Thymus (tissue), 11 donors: ENCODE data around the gene CPEB4. TPM values are rescaled to one million over a fixed set of nuclear protein-coding genes. Genes with fewer than 3 reads are reported as not detected.

Experiments used
- DNase-seq, 9 donors: peaks; one replicate each; pipeline ENCODE4 v3.0.0-alpha.2; 2013; ENCODE audit warnings: low spot score in 9 of 9, low read depth in 6 of 9, missing footprints in 1 of 9
- H3K27ac ChIP-seq, 2 donors: one replicate each; pipeline ENCODE4 v1.5.1; 2013; ENCODE audit warnings: control low read depth in 1 of 2, low read depth in 1 of 2, low read length in 1 of 2, mild to moderate bottlenecking in 1 of 2, moderate library complexity in 1 of 2
- H3K27me3 ChIP-seq, 2 donors: one replicate each; pipeline ENCODE4 v1.5.1; 2013; ENCODE audit warnings: low read length in 1 of 2; ENCODE audit not compliant: control insufficient read depth in 2 of 2, insufficient read depth in 1 of 2
- H3K36me3 ChIP-seq, 2 donors: one replicate each; pipeline ENCODE4 v1.5.1; 2013; ENCODE audit warnings: low read length in 1 of 2, mild to moderate bottlenecking in 1 of 2, moderate library complexity in 1 of 2; ENCODE audit not compliant: control insufficient read depth in 2 of 2, insufficient read depth in 2 of 2
- H3K4me1 ChIP-seq, 2 donors: one replicate each; pipeline ENCODE4 v1.5.1; 2013; ENCODE audit warnings: low read length in 2 of 2; ENCODE audit not compliant: control insufficient read depth in 2 of 2, insufficient read depth in 2 of 2
- H3K4me3 ChIP-seq, 2 donors: one replicate each; pipeline ENCODE4 v1.5.1; 2013; ENCODE audit warnings: low read length in 2 of 2, control low read depth in 1 of 2, mild to moderate bottlenecking in 1 of 2
- H3K9me3 ChIP-seq, 2 donors: one replicate each; pipeline ENCODE4 v1.5.1; 2013; ENCODE audit warnings: low read length in 1 of 2, mild to moderate bottlenecking in 1 of 2; ENCODE audit not compliant: control insufficient read depth in 2 of 2, insufficient read depth in 1 of 2
- WGBS: extraction: QIAGEN DNeasy Blood & Tissue Kit; methylation state at CpG from one replicate; pipeline ENCODE4 v1.1.7; 2013; 5-methylcytosine and 5-hydroxymethylcytosine counted together
- polyA plus RNA-seq: library from polyadenylated mRNA; stranded (reverse); fragments of 200-250 nt; gene quantifications from one replicate; pipeline ENCODE4 v1.2.3, GENCODE V29; 2013
- total RNA-seq: library from RNA; stranded (reverse); fragments of 120-200 nt; gene quantifications from one replicate; pipeline ENCODE4 v1.2.4, GENCODE V29; 2013
- donor health status: healthy.

CPEB4 gene
- total and polyA plus RNA-seq, 2 donors = 5.8 to 8.3 TPM

DNA sequence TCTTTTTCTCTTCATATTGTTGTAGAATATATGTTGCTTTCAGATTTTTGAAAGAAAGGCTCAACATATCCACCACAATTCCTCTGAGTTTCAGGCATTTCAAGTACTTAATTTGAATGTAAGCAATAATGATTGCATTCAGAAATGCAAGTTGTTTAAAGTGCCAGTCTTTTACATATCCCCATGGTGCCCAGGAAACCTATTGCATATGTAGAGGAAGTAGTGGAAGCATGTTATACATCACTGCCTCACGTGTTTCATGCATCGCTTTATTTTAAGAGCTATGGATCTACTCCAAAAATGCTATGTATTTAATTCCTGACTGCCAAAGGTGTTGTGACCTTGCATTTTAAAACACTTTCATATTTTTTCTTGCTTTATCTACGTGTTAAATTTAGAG is 28.1 kb downstream of the CPEB4 start:
- 83% methylated on average over 3 of the region's 3 CpGs for WGBS
- Histone ChIP-seq H3K4me3 (no peak overlapping the region), H3K36me3 (no peaks in the 10 kb centered on the region), H3K4me1 (peaks cover 0 to 3% of the 10 kb centered on the region in 2 donors), H3K27ac (no peak overlapping the region), H3K27me3 (no peaks in the 10 kb centered on the region), H3K9me3 (no peaks in the 10 kb centered on the region)
- DNase-seq = no peak

DNA sequence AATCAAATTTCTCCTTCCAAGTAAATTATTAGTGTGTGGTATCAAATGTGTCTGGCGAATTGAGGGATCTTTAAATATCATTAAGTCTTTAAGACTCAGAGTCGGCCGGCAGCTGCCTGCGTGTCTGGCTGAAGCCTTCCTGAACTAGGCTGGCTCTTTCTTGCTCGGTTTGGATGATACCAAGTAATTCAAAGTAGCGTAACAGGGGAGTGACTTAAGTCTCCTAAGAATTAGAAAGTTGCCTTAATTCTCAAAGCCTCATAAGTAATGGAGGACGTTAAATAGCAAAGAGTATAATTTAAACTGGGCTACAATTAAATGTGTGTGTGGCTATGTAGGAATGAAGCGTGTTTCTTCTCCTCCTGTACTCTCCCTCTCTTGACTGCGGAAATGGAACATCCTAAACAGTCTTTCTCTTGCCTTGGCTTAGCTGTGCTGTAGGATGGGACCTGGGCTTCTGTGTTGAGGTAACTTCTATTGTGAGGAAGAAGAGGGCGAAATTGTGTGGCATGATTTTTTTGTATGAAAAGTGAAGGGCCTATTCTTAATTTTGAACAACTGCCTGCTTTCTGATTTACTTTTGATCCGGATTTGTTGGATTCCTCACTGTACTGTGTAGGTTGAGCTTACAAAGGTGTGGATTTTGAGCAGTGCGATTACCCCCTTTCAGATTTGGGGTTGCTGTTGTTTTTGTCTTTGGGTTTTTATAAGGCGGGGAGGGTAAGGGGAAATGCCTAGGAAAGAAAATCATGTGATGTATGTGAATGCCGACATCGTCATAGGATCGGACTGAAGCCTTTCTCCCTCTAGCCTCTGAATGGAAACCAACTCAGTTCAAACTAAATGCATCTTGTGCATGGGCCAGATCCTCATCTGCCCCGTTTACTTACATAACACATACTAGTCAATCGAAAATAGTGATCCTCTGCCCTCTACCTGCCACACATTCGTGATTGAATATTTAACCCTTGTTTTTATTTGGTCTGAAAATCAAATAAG is 29.9 kb downstream of the CPEB4 start:
- Histone ChIP-seq H3K9me3 (no peaks in the 10 kb centered on the region), H3K27me3 (no peaks in the 10 kb centered on the region), H3K36me3 (peaks cover 0 to 3% of the 10 kb centered on the region in 2 donors), H3K27ac (peak overlapping the region; percentile 90), H3K4me3 (peak overlapping the region; percentile 48 to 53), H3K4me1 (peaks cover 0 to 3% of the 10 kb centered on the region in 2 donors)
- DNase-seq = peak; percentile 74 to 95 (median 85)
- under 1% methylated on average over 19 of the region's 19 CpGs for whole genome bisulfite sequencing

DNA sequence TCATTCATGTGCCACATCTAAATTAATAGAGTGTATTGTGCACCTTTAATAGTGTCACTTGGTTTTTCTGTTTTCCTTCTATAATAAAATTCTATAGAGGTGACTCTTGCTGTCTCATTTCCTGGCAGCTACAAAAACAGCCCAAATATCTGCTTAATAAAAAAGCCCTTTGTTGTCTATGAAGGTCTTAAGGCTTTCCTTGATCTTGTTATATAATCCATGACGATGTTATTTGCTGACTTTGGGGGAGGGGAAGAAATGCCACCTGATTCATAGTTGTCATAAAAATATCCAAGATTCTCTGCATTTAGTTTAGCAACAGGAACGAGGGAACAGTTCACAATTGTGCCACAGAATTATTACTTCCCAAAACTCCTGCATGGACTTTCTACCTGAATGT is 31.3 kb downstream of the CPEB4 start:
- 49% methylated on average over 2 of the region's 2 CpGs for WGBS
- no peaks in the 10 kb centered on the region for H3K9me3 ChIP-seq
- no peaks in the 10 kb centered on the region for H3K27me3 ChIP-seq
- H3K36me3 ChIP-seq = peaks cover 0 to 3% of the 10 kb centered on the region in 2 donors
- peaks cover 0 to 3% of the 10 kb centered on the region in 2 donors for H3K4me1 ChIP-seq
- H3K4me3 ChIP-seq = no peak overlapping the region
- no peak overlapping the region for H3K27ac ChIP-seq
- no peak for DNase-seq

DNA sequence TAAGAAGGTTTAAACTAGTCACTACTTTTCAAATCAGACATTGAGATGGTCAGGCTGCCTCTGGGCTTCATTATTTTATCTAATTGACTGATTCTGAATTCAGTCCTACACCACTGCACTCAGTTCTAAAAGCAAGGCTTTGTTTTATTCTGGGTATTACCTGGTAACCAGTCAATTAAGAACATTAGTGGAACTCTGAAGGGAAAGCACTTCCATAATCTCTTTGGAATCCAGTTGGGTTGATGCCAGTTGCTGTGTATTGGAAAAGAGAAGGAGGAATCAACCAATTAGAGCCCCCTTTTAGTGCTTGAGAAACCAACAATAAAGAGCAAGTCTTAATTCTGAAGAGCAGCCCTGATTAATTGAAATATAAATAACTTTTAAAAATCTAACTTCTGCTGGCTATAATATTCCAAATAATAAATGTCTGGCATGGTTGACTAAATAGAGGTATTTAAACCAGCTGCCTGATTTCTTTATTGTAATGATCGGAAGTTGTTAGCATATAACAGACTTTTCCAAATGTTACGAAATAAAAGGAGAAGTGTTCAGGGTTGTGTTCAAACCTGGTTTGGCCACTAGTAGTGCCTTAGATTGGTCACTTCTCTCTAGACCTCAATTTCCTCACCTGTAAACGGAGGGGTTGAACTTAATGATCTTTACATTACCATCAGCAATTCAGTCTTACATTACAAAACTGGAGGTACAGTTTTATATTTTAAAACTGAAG is 32.0 kb downstream of the CPEB4 start:
- H3K27me3 ChIP-seq = no peaks in the 10 kb centered on the region
- peaks cover 0 to 3% of the 10 kb centered on the region in 2 donors for H3K4me1 ChIP-seq
- H3K36me3 ChIP-seq = peaks cover 0 to 3% of the 10 kb centered on the region in 2 donors
- DNase-seq = no peak
- no peaks in the 10 kb centered on the region for H3K9me3 ChIP-seq
- 98% methylated on average over 3 of the region's 3 CpGs for WGBS
- no peak overlapping the region for H3K4me3 ChIP-seq
- H3K27ac ChIP-seq = no peak overlapping the region

DNA sequence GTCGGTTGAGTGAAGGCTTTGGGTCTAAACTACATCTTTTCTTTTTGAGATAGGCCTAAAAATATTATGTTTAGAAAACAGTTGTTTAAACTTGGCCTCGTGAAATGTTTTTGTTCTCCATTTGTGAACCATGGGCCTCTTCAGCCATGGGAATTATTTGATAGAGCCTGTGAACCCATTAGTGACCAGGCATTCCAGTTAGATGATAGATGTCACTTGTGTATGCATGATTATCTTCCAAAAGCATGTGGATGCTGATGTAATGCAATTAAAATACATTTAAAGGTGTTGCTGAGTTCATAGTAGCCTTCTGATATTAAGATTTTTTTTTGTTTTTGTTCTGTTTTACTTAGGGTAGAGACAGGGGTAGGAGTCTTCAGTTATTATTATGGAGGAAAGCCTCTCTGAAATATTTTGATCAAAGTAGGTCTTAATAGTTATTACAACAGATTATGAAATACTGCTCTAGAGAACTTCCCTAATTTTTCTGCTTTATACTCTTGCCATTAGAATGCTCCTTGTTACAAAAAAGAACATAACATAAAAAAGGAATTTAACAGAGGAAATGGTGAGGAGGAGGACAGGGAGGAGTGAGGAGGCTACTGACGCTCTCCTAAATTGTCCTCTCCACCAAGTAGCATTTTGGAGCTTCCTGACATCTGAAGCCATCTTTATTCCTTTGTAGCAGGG is 32.9 kb downstream of the CPEB4 start:
- H3K27me3 ChIP-seq = no peaks in the 10 kb centered on the region
- WGBS = 95% methylated on average over 3 of the region's 3 CpGs
- H3K4me3 ChIP-seq = no peak overlapping the region
- no peaks in the 10 kb centered on the region for H3K9me3 ChIP-seq
- H3K27ac ChIP-seq = no peak overlapping the region
- no peak for DNase-seq
- peaks cover 0 to 3% of the 10 kb centered on the region in 2 donors for H3K4me1 ChIP-seq
- H3K36me3 ChIP-seq = peaks cover 0 to 3% of the 10 kb centered on the region in 2 donors

DNA sequence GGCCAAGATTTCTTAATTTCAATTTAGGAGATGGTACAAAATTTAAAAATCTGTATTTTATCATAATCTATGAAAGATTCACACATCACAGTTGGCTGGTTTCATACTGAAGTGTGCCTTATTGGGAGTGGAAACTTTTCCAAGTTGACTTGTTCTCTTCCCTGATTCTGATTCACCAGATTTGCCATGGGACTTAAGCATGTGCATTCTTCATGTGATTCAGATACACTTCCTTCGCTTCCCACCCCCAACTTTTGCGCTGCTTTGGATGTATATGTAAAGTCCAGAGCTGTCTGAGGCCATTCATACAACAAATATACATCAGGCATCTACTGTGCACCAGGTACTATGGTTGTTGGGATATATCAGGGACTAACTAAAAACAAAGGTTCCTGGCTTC is 34.4 kb downstream of the CPEB4 start:
- Histone ChIP-seq H3K4me1 (peaks cover 0 to under 1% of the 10 kb centered on the region in 2 donors), H3K36me3 (peaks cover 0 to 3% of the 10 kb centered on the region in 2 donors), H3K27ac (no peak overlapping the region)

DNA sequence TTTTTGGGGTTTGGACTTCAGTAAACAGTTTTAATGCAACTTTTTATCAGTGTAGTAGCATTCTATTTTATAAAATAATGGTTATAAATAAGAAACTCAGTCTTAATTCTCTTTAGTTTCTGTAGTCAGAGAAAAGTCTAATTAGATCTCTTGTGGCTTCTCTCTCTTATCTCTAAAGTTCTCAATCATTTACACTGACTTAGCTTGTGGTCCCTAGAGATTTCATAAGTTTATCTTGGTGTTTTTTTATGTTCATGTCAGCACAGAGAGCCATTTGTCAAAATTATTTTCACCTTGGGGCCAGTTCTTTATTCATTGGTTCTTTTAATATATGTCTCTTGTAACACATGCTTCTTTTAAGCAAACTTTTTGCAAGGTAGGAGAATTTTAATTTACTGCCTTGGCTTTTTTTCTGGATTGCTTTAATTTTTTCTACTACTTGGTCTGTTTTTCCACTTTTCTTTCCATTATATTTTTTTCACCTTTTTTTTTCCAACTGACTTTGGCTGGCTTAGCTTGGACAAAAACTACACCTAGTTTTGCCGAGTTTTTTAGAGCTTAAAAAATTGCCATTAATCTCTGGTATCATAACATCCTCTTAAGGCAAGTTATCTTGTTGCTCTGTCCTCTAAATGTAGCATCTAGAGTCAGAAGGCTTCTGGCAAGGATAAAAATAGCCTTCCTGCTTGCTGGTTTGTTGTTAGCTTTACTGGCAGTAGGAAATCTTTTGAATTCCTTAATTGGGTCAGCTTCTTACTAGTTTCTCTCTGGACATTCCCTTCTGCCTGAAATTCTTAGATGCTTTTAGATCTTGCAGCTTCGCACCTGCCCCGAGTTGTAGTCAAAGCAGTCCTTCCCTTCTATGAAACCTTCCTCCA is 35.3 kb downstream of the CPEB4 start:
- Histone ChIP-seq H3K27ac (no peak overlapping the region), H3K36me3 (peaks cover 0 to 3% of the 10 kb centered on the region in 2 donors), H3K4me3 (no peak overlapping the region), H3K27me3 (no peaks in the 10 kb centered on the region), H3K4me1 (no peaks in the 10 kb centered on the region), H3K9me3 (no peaks in the 10 kb centered on the region)
- 81% methylated on average over 3 of the region's 3 CpGs for WGBS
- no peak for DNase-seq

More for the DNA sequence above, 34.4 kb downstream of the CPEB4 start:
- no peak for DNase-seq
- 99% methylated on average over 2 of the region's 2 CpGs for WGBS
- Histone ChIP-seq H3K4me3 (no peak overlapping the region), H3K9me3 (no peaks in the 10 kb centered on the region), H3K27me3 (no peaks in the 10 kb centered on the region)

DNA sequence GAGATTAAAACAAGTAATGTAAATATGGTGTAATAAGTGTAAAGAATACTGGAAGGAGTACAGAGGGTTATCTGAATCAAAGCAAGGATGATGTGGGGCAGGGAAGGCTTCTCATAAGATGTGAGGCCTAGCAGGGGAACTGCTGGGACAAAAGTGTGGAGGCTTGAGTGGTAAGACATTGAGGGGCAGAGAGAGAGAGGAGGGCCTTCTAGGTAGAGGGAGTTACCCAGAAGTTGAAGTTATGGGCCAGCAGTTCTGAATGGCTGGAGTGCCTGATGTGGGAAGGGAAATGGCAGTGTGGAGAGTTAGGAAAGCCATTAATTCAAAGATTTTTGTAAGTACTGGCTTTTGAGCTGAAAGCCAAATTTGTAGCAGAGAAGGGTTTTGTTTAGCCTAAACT is 36.8 kb downstream of the CPEB4 start:
- no peak for DNase-seq
- H3K27ac ChIP-seq = no peak overlapping the region

More for the DNA sequence above, 36.8 kb downstream of the CPEB4 start:
- Histone ChIP-seq H3K4me1 (no peaks in the 10 kb centered on the region), H3K36me3 (peaks cover 0 to 3% of the 10 kb centered on the region in 2 donors), H3K4me3 (no peak overlapping the region), H3K27me3 (no peaks in the 10 kb centered on the region), H3K9me3 (no peaks in the 10 kb centered on the region)
